ACC112 (cell line): ENCODE data around the gene TWIST2.

ENCODE experiments used
- H2AFZ ChIP-seq: fragments of 200-600 bp; sonication (generic); one replicate; pipeline ENCODE4 v1.6.0; 2017; ENCODE audit warnings: antibody characterized with exemption, low read length; ENCODE audit not compliant: unreplicated experiment
- H3K27ac ChIP-seq: fragments of 200-600 bp; sonication (generic); 2 replicates; pipeline ENCODE4 v1.5.1; 2014; ENCODE audit warnings: low read depth, mild to moderate bottlenecking, antibody characterized with exemption, low read length, moderate library complexity
- H3K27me3 ChIP-seq: fragments of 200-600 bp; sonication (generic); 2 replicates; pipeline ENCODE4 v1.6.1; 2014; ENCODE audit warnings: mild to moderate bottlenecking, antibody characterized with exemption, low read length, moderate library complexity, mixed read lengths; ENCODE audit not compliant: insufficient read depth
- H3K36me3 ChIP-seq: fragments of 200-600 bp; sonication (generic); 2 replicates; pipeline ENCODE4 v1.6.1; 2016; ENCODE audit warnings: mild to moderate bottlenecking, antibody characterized with exemption, low read length, moderate library complexity, mixed read lengths; ENCODE audit not compliant: insufficient read depth
- H3K4me1 ChIP-seq: fragments of 200-600 bp; sonication (generic); one replicate; pipeline ENCODE4 v1.6.1; 2016; ENCODE audit warnings: low read length, mixed read lengths; ENCODE audit not compliant: insufficient read depth, unreplicated experiment, control insufficient read depth
- H3K4me3 ChIP-seq: fragments of 200-600 bp; sonication (generic); 2 replicates; pipeline ENCODE4 v1.5.1; 2014; ENCODE audit warnings: mild to moderate bottlenecking, low read depth, low read length
- H3K79me2 ChIP-seq: fragments of 200-600 bp; sonication (generic); one replicate; pipeline ENCODE4 v1.6.0; 2016; ENCODE audit warnings: low read length; ENCODE audit not compliant: control insufficient read depth, unreplicated experiment, insufficient read depth

The TWIST2 gene

DNA sequence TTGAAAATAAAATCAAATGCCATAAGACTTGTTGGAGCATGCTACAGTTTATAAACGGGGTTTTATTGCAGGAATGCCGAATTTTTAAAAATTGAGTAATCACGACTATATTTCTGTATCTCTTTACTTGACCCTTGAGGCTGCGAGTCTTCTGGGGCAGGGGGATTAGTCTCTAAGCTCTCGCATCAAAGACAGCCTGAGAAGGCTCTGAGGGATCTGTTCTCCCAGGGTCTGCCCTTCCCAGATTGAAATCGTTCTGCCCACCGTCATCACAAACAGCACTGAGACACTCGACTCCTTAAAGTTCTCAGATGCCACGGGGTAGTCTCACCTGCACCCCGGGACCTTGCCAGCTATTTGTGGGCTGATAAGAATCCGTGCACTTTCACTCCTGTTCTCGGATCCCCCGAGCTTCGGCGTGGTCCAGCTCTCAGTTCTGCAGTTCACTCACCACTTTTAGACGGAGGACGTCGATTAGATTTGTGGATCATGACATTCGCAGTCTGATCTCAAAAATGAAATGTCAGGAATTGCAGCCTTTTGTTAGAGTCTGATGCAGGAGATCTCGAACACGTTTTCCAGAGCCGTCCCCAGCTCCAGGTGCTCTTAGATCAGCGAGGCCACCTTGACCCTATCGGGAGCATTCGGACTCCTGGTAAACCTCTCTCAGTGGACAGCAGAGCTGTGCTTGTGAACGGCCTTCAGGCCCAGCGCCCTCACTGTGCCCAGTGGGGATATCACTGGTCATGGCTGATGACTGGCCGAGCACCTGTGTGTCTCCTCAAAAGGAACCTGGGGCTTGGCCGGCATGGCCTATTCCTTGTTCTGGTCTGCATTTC, 43.0 kb downstream of the TWIST2 start:
- Histone ChIP-seq H3K36me3 (no peaks in the 10 kb centered on the region), H3K27ac (no peak overlapping the region), H3K4me3 (no peak overlapping the region), H3K4me1 (peaks cover 12% of the 10 kb centered on the region), H3K27me3 (no peaks in the 10 kb centered on the region), H3K79me2 (peaks cover 10% of the 10 kb centered on the region), H2AFZ (no peak overlapping the region)

GRCh38 chr2:238891457-238892203, 43.7 kb downstream of the TWIST2 start:
- H3K36me3 ChIP-seq: no peaks in the 10 kb centered on the region
- peaks cover 17% of the 10 kb centered on the region for H3K4me1 ChIP-seq
- no peak overlapping the region for H2AFZ ChIP-seq
- no peak overlapping the region for H3K4me3 ChIP-seq
- no peak overlapping the region for H3K27ac ChIP-seq
- H3K27me3 ChIP-seq: no peaks in the 10 kb centered on the region
- H3K79me2 ChIP-seq: peaks cover 14% of the 10 kb centered on the region

- Histone ChIP-seq H2AFZ (no peak overlapping the region), H3K36me3 (no peaks in the 10 kb centered on the region), H3K27me3 (no peaks in the 10 kb centered on the region), H3K79me2 (peaks cover 16% of the 10 kb centered on the region), H3K4me3 (no peak overlapping the region), H3K27ac (no peak overlapping the region), H3K4me1 (peaks cover 17% of the 10 kb centered on the region)
Measured at GRCh38 chr2:238892204-238892500, 44.3 kb downstream of the TWIST2 start.

DNA sequence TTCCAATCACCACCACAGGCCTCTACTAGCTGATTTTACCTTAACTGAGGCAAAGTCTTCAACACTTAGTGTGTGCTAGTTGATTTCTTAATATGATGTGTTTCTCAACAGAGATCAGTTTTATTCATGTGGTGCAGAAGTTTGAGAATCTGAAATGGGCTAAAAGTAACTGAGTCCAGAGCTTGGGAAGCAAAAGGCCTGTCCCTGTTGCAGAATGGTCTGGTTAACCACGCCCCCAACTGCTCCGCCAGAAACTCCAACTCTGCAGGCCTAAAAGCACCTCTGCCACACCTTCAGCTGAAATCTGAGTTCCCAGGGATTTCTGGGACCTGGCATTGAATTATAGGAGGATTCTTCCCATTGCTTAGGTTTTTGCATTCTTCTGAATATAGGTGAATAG, 44.9 kb downstream of the TWIST2 start:
- Histone ChIP-seq H3K36me3 (no peaks in the 10 kb centered on the region), H3K4me3 (no peak overlapping the region), H3K27me3 (no peaks in the 10 kb centered on the region), H3K27ac (no peak overlapping the region), H3K79me2 (peaks cover 16% of the 10 kb centered on the region), H2AFZ (no peak overlapping the region), H3K4me1 (peaks cover 17% of the 10 kb centered on the region)

DNA sequence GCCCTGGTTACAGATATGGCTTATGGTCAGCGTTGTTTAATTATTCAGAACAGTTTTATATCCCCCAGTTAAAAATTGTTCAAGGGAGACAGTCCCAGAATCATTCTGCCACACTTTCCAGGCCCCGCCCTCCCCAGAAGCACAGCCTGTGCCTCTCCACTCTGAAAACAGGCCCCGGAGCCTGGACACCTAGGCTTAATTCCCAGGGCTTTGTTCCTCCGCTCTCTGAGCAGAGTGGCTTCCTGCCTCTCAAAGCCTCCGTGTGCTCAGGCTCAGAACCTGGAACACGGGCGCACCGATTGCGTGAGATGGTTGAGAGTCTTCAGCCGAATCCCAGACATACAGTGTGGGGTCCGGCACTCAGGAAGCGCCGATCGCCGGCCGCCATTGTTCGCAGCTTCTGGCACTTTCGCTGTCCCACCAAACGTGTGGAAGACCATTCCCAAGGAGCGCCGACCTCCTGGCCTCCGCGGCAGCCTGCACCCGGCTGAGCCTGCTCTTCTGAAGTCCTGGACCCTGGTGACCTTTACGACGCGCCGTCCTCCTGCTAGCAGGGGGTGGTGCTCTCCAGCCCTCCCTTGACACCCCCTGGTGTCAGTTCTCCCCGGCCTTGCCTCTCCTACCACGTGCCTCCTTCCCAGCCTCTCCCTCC, 45.6 kb downstream of the TWIST2 start:
- Histone ChIP-seq H2AFZ (no peak overlapping the region), H3K27me3 (no peaks in the 10 kb centered on the region), H3K79me2 (peaks cover 17% of the 10 kb centered on the region), H3K27ac (no peak overlapping the region), H3K36me3 (no peaks in the 10 kb centered on the region), H3K4me3 (no peak overlapping the region), H3K4me1 (peaks cover 17% of the 10 kb centered on the region)

DNA sequence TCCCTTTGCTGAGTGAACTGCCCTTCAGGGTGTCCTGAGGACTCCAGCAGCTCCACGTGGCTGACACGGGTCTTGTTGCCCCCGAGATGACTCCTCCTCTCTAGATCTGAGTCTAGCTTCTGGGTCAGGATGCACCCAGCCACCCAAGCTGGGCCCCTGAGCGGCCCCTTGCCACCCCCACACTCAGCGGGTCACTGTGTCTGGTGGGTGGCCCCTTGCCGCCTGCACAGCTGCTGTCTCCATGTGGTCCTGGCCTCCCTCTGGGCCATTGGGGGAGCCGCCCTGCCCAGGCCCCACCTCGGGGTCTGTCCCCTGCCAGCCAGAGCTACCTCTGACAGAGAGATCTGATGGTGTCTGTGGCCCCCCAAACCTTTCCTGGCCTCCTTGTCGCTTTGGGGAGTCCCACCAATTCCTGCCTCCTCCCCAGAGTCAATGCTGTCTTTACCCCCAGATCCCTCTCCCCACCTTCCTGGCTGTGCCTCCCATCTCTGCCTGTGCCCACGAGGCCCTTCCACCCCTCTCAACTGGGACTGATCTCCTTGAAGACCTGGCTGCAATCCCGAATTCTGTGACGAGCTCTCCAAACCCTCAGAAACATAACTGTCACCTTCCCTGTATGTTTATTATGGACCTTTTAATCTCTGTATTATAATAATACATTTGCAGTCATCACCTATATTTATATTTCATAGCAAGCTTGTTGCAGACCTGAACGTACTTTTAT, 46.5 kb downstream of the TWIST2 start:
- H3K27me3 ChIP-seq: no peaks in the 10 kb centered on the region
- no peak overlapping the region for H3K4me3 ChIP-seq
- no peaks in the 10 kb centered on the region for H3K36me3 ChIP-seq
- peaks cover 24% of the 10 kb centered on the region for H3K79me2 ChIP-seq
- H2AFZ ChIP-seq: no peak overlapping the region
- H3K4me1 ChIP-seq: peaks cover 17% of the 10 kb centered on the region
- no peak overlapping the region for H3K27ac ChIP-seq

DNA sequence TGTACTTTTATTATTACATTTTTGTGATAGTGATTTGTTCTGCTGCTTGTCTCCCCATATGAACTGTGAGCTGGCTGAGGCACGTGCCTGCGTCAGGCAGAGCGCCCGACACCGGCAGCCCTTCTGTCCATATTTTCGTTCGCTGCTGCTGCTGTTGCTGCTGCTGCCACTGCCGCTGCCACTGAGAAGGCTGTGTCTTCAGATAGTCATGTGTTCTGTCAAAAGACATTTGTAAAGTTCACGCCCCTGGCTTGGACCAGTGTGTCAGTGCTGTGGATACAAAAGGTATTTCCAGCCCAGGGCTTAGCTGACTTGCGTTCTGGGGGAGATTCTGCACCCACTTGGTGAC, 47.0 kb downstream of the TWIST2 start:
- Histone ChIP-seq H3K27me3 (no peaks in the 10 kb centered on the region), H3K4me3 (no peak overlapping the region), H3K36me3 (no peaks in the 10 kb centered on the region), H3K4me1 (peaks cover 17% of the 10 kb centered on the region), H3K79me2 (peaks cover 27% of the 10 kb centered on the region), H3K27ac (no peak overlapping the region), H2AFZ (no peak overlapping the region)

DNA sequence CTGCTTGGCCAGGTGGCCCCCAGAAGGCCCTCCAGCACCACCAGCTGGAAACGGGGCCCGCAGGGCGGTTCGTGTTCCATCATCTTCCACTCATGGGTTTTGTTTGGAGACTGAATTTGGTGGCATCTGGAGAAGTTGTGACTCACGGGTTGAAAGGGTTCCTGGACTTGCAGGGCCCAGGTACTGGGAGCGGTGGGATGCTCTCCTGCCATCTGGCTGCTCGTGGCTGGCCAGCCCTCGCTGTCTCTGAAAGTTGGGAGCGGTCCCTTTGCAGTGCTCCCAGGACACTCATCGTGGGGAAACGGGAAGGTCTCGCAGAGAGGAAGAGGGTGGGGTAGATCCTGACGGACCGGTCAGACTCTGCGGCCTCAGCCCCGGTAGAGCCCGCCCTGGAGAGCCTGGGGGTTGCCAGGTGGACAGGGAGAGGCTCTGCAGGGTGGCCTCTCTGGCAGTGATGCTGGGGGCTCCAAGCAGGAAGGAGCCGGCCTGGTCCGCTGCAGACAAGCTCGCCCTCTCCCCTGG, 47.5 kb downstream of the TWIST2 start:
- H3K27ac ChIP-seq: peak overlapping the region; percentile 31; the same call in 1 of the 2 replicates
- H3K4me3 ChIP-seq: no peak overlapping the region
- H3K36me3 ChIP-seq: no peaks in the 10 kb centered on the region
- peaks cover 19% of the 10 kb centered on the region for H3K4me1 ChIP-seq
- no peaks in the 10 kb centered on the region for H3K27me3 ChIP-seq
- no peak overlapping the region for H2AFZ ChIP-seq
- H3K79me2 ChIP-seq: peaks cover 27% of the 10 kb centered on the region

- peaks cover 27% of the 10 kb centered on the region for H3K79me2 ChIP-seq
- H3K36me3 ChIP-seq: no peaks in the 10 kb centered on the region
- no peaks in the 10 kb centered on the region for H3K27me3 ChIP-seq
- H3K4me3 ChIP-seq: no peak overlapping the region; the same call in 1 of the 2 replicates
- no peak overlapping the region for H2AFZ ChIP-seq
- peak overlapping the region; percentile 31; the same call in 1 of the 2 replicates for H3K27ac ChIP-seq
- H3K4me1 ChIP-seq: peaks cover 23% of the 10 kb centered on the region
Measured at GRCh38 chr2:238895891-238896600, 48.2 kb downstream of the TWIST2 start.

- Histone ChIP-seq H3K4me1 (peaks cover 23% of the 10 kb centered on the region), H3K36me3 (no peaks in the 10 kb centered on the region), H3K79me2 (peaks cover 27% of the 10 kb centered on the region), H3K27ac (no peak overlapping the region), H2AFZ (no peak overlapping the region), H3K27me3 (no peaks in the 10 kb centered on the region), H3K4me3 (no peak overlapping the region)
Measured at GRCh38 chr2:238896641-238897040, 48.8 kb downstream of the TWIST2 start.
